Small intestine (tissue), 7 donors: ENCODE measurements around the gene LTBP1. TPM values are rescaled to one million over a fixed set of nuclear protein-coding genes. Genes with fewer than 3 reads are reported as not detected.

Source experiments
- DNase-seq, 2 donors: peaks; one replicate each; pipeline versions ENCODE4 v3.0.0 to v3.0.0-alpha.2; 2013
- FAIRE-seq: peaks from 2 replicates; lab custom pipeline; 2012; peaks lifted over from hg19 to GRCh38; lab: Jason Lieb, UNC
- H3K27ac ChIP-seq, 3 donors: one replicate each; pipeline ENCODE4 v1.5.1; 2013; ENCODE audit warnings: low read length in 2 of 3, mild to moderate bottlenecking in 2 of 3, control low read depth in 1 of 3, inconsistent platforms in 1 of 3, low read depth in 1 of 3, moderate library complexity in 1 of 3
- H3K27me3 ChIP-seq, 3 donors: one replicate each; pipeline ENCODE4 v1.6.1; 2013; ENCODE audit warnings: low read length in 3 of 3, inconsistent platforms in 1 of 3; ENCODE audit not compliant: control insufficient read depth in 3 of 3, insufficient read depth in 3 of 3
- H3K36me3 ChIP-seq, 3 donors: one replicate each; pipeline ENCODE4 v1.6.1; 2013; ENCODE audit warnings: low read length in 3 of 3, inconsistent platforms in 1 of 3, low read depth in 1 of 3, mild to moderate bottlenecking in 1 of 3, moderate library complexity in 1 of 3; ENCODE audit not compliant: control insufficient read depth in 3 of 3, insufficient read depth in 2 of 3
- H3K4me1 ChIP-seq, 3 donors: one replicate each; pipeline ENCODE4 v1.6.1; 2013; ENCODE audit warnings: low read length in 2 of 3, inconsistent platforms in 1 of 3, low read depth in 1 of 3, mild to moderate bottlenecking in 1 of 3, moderate library complexity in 1 of 3; ENCODE audit not compliant: control insufficient read depth in 3 of 3, insufficient read depth in 2 of 3
- H3K4me3 ChIP-seq, 3 donors: one replicate each; pipeline ENCODE4 v1.5.1; 2013; ENCODE audit warnings: low read length in 3 of 3, control low read depth in 1 of 3, inconsistent platforms in 1 of 3, low read depth in 1 of 3, mild to moderate bottlenecking in 1 of 3, moderate library complexity in 1 of 3
- H3K9me3 ChIP-seq, 2 donors: one replicate each; pipeline ENCODE4 v1.6.1; 2013; ENCODE audit warnings: low read depth in 1 of 2, low read length in 1 of 2; ENCODE audit not compliant: control insufficient read depth in 2 of 2, insufficient read depth in 1 of 2
- WGBS, 3 donors: extraction: QIAGEN DNeasy Blood & Tissue Kit; methylation state at CpG; one replicate each; pipeline ENCODE4 v1.1.7; 2013; 5-methylcytosine and 5-hydroxymethylcytosine counted together
- polyA plus RNA-seq, 4 donors: library from polyadenylated mRNA; stranded (reverse) in 3 of 4; unstranded in 1 of 4; fragments of 200-250 nt in 3 of 4; fragments of 120-200 nt in 1 of 4; gene quantifications; one replicate each; pipeline versions ENCODE4 v1.2.1 to v1.2.3, GENCODE V29; 2013
- donor health status: healthy with polysubstance abuse.
- donor health status: control.
- donor health status: control.
- donor health status: Bipolar disorder and iron deficiency.
- donor health status: healthy.

The LTBP1 gene
- polyA plus RNA-seq, 4 donors = 0.67 to 12.1 (median 6.1) TPM

GRCh38 chr2:33250417-33251029 is 303.8 kb downstream of the LTBP1 start:
- Histone ChIP-seq H3K27me3 (no peaks in the 10 kb centered on the region), H3K36me3 (peaks cover 0 to 5% (median 0%) of the 10 kb centered on the region in 3 donors), H3K27ac (no peak overlapping the region), H3K4me3 (no peak overlapping the region), H3K4me1 (no peaks in the 10 kb centered on the region), H3K9me3 (no peaks in the 10 kb centered on the region)
- no peak for DNase-seq
- no peak for FAIRE-seq
- WGBS, 3 donors = 80 to 98% (median 90%) methylated on average over 5 of the region's 5 CpGs

GRCh38 chr2:33256162-33256755 is 309.5 kb downstream of the LTBP1 start:
- Histone ChIP-seq H3K9me3 (no peaks in the 10 kb centered on the region), H3K36me3 (peaks cover 0 to 2% (median 0%) of the 10 kb centered on the region in 3 donors), H3K4me3 (no peak overlapping the region), H3K27ac (no peak overlapping the region), H3K27me3 (no peaks in the 10 kb centered on the region), H3K4me1 (no peaks in the 10 kb centered on the region)
- DNase-seq = no peak
- no peak for FAIRE-seq
- WGBS, 3 donors = 82 to 94% (median 92%) methylated on average over 6 of the region's 6 CpGs

GRCh38 chr2:33258387-33258786 is 311.6 kb downstream of the LTBP1 start:
- no peak overlapping the region for H3K4me3 ChIP-seq
- no peak overlapping the region for H3K27ac ChIP-seq
- H3K27me3 ChIP-seq = no peaks in the 10 kb centered on the region
- FAIRE-seq (no peak), DNase-seq (no peak)
- H3K4me1 ChIP-seq = no peaks in the 10 kb centered on the region
- H3K36me3 ChIP-seq = peaks cover 0 to 2% (median 0%) of the 10 kb centered on the region in 3 donors
- H3K9me3 ChIP-seq = no peaks in the 10 kb centered on the region
- 78 to 81% (median 79%) methylated on average over 4 of the region's 4 CpGs for WGBS, 3 donors

GRCh38 chr2:33262097-33262496 is 315.3 kb downstream of the LTBP1 start:
- Histone ChIP-seq H3K4me1 (no peaks in the 10 kb centered on the region), H3K9me3 (peaks cover 0 to 13% of the 10 kb centered on the region in 2 donors), H3K27me3 (no peaks in the 10 kb centered on the region), H3K4me3 (no peak overlapping the region), H3K27ac (no peak overlapping the region), H3K36me3 (peaks cover 0 to 7% (median 0%) of the 10 kb centered on the region in 3 donors)
- DNase-seq = no peak
- WGBS, 3 donors = 73 to 89% (median 85%) methylated on average over 4 of the region's 4 CpGs
- FAIRE-seq = no peak

- 84 to 90% (median 89%) methylated on average over 3 of the region's 3 CpGs for WGBS, 3 donors
- H3K27me3 ChIP-seq = no peaks in the 10 kb centered on the region
- H3K36me3 ChIP-seq = peaks cover 0 to 5% (median 0%) of the 10 kb centered on the region in 3 donors
- no peak for DNase-seq
- peaks cover 0 to 14% of the 10 kb centered on the region in 2 donors for H3K9me3 ChIP-seq
- no peak for FAIRE-seq
- no peak overlapping the region for H3K4me3 ChIP-seq
- no peaks in the 10 kb centered on the region for H3K4me1 ChIP-seq
- no peak overlapping the region for H3K27ac ChIP-seq
These were observed 318.0 kb downstream of the LTBP1 start for GRCh38 chr2:33264766-33265165.

GRCh38 chr2:33265584-33266338 is 319.0 kb downstream of the LTBP1 start:
- no peak for DNase-seq
- H3K9me3 ChIP-seq = peaks cover 0 to 14% of the 10 kb centered on the region in 2 donors
- no peak for FAIRE-seq
- no peaks in the 10 kb centered on the region for H3K27me3 ChIP-seq
- H3K4me3 ChIP-seq = no peak overlapping the region
- no peak overlapping the region for H3K27ac ChIP-seq
- H3K36me3 ChIP-seq = peaks cover 0 to 5% (median 0%) of the 10 kb centered on the region in 3 donors
- H3K4me1 ChIP-seq = no peaks in the 10 kb centered on the region
- WGBS, 3 donors = 80 to 88% (median 87%) methylated on average over 5 of the region's 5 CpGs

GRCh38 chr2:33266467-33266866 is 319.7 kb downstream of the LTBP1 start:
- Histone ChIP-seq H3K9me3 (peaks cover 0 to 14% of the 10 kb centered on the region in 2 donors), H3K27me3 (no peaks in the 10 kb centered on the region), H3K36me3 (peaks cover 0 to 5% (median 0%) of the 10 kb centered on the region in 3 donors), H3K27ac (no peak overlapping the region), H3K4me1 (no peaks in the 10 kb centered on the region), H3K4me3 (no peak overlapping the region)
- 96 to 99% (median 97%) methylated on average over 6 of the region's 6 CpGs for WGBS, 3 donors
- FAIRE-seq (no peak), DNase-seq (no peak)

- 98 to 100% (median 100%) methylated on average over 2 of the region's 2 CpGs for WGBS, 3 donors
- Histone ChIP-seq H3K27ac (no peak overlapping the region), H3K9me3 (peaks cover 0 to 14% of the 10 kb centered on the region in 2 donors), H3K36me3 (peaks cover 0 to 5% (median 0%) of the 10 kb centered on the region in 3 donors), H3K27me3 (no peaks in the 10 kb centered on the region), H3K4me3 (no peak overlapping the region), H3K4me1 (no peaks in the 10 kb centered on the region)
- FAIRE-seq = no peak
- no peak for DNase-seq
These were observed 320.3 kb downstream of the LTBP1 start for GRCh38 chr2:33267043-33267442.
